ENCODE data around the gene TGFBR2. TPM values are rescaled to one million over a fixed set of nuclear protein-coding genes. Genes with fewer than 3 reads are reported as not detected.
A peak's percentile ranks its signal among the peaks of the same experiment; 100 is the strongest.

TGFBR2 gene
- total RNA-seq, 3 donors from 2014 or later = 205 to 281 (median 243) TPM

GRCh38 chr3:30702828-30703397 is 96.5 kb downstream of the TGFBR2 start:
- DNase-seq (ENCODE audit: low spot score in 2 of 2) = no peak
- no peaks in the 10 kb centered on the region for H3K36me3 ChIP-seq
- H3K9me3 ChIP-seq = no peaks in the 10 kb centered on the region
- no peak overlapping the region for H3K4me3 ChIP-seq
- H3K27me3 ChIP-seq = no peaks in the 10 kb centered on the region
- intact Hi-C loops (cut with DNase I; ENCODE audit: low total_unique reads) = no loop called here
- TF ChIP-seq POLR2AphosphoS5 (IDR thresholded peaks at IDR 0.05) (no peak), POLR2A (IDR thresholded peaks at IDR 0.05) (no peak)
- TF ChIP-seq, protein P1, sequence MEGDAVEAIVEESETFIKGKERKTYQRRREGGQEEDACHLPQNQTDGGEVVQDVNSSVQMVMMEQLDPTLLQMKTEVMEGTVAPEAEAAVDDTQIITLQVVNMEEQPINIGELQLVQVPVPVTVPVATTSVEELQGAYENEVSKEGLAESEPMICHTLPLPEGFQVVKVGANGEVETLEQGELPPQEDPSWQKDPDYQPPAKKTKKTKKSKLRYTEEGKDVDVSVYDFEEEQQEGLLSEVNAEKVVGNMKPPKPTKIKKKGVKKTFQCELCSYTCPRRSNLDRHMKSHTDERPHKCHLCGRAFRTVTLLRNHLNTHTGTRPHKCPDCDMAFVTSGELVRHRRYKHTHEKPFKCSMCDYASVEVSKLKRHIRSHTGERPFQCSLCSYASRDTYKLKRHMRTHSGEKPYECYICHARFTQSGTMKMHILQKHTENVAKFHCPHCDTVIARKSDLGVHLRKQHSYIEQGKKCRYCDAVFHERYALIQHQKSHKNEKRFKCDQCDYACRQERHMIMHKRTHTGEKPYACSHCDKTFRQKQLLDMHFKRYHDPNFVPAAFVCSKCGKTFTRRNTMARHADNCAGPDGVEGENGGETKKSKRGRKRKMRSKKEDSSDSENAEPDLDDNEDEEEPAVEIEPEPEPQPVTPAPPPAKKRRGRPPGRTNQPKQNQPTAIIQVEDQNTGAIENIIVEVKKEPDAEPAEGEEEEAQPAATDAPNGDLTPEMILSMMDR (IDR thresholded peaks at IDR 0.05) = no peak
- no peak overlapping the region for H3K27ac ChIP-seq
- no peaks in the 10 kb centered on the region for H3K4me1 ChIP-seq

DNA sequence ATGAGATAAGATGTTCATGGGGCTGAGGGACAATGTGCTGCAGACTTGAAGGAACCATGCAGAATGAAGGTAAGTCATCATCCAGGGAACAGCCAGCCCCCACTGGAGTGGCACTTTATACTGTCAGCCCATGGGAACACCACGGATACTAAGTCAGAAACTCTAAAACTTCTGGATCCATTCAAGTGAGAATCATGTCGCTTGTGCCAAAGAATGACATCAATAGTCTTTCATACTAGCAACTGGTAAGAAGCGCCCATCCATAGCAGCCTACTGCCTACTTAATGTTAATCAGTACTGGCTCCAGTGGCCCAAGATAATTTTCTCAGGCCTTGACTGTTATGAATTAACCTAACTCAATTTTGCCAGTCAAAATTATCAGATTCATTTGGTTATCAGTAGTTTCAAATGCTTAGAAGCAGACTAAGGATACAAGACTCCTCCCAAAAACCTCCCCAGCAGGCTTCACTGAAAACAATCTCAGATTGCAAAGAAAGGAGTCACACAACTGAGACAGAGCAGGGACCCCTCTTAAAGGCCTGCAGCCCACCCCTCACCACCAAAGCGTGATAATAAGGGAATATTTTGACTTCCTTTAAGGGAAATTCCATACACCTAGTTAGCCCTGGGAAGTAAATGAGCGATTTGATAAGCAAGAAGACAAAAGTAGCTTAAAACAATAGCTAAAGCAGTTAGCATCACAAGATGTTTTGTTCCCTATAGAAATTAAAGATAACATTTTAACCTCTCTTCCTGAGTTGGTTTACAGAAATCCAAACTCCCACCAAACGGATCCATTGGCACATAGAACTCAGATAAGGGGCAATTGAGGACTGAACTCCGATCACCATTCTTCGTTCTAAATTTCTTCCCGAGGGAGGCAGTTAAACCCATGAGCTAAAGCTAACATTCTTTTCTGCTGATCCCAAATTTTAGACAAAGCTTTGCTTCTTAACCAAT is 98.8 kb downstream of the TGFBR2 start:
- Histone ChIP-seq H3K27me3 (no peaks in the 10 kb centered on the region), H3K4me1 (no peaks in the 10 kb centered on the region)
- intact Hi-C loops (cut with DNase I; ENCODE audit: low total_unique reads) = no loop called here

DNA sequence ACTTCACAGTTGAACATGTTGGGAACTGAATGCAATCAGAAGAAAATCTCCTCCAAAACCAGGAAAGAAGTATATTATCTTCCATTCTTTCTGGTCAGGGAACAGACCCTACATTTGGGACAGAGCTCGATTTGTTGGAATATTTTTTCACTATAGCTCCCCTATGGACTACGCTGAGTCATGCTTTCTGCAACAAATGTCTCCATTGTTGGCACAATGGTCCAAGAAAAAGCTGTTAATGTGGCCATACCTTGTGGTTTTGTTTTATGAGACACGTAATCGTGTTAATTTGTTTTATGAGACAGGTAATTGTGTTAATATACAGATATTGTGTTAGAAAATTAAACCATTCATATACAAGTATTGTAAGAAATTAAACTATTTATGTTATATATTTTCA is 101.4 kb downstream of the TGFBR2 start:
- intact Hi-C loops (cut with DNase I; ENCODE audit: low total_unique reads) = no loop called here
- TF ChIP-seq, protein P1 (IDR thresholded peaks at IDR 0.05) = no peak
- TF ChIP-seq POLR2A (IDR thresholded peaks at IDR 0.05) (no peak), POLR2AphosphoS5 (IDR thresholded peaks at IDR 0.05) (no peak)
- no peak for DNase-seq (ENCODE audit: low spot score in 2 of 2)
- H3K27me3 ChIP-seq = no peaks in the 10 kb centered on the region
- no peak overlapping the region for H3K27ac ChIP-seq
- no peak overlapping the region for H3K4me3 ChIP-seq
- no peaks in the 10 kb centered on the region for H3K9me3 ChIP-seq
- no peaks in the 10 kb centered on the region for H3K36me3 ChIP-seq
- H3K4me1 ChIP-seq = no peaks in the 10 kb centered on the region

More for the DNA sequence above, 98.8 kb downstream of the TGFBR2 start:
- TF ChIP-seq, protein P1 (IDR thresholded peaks at IDR 0.05) = no peak
- TF ChIP-seq POLR2A (IDR thresholded peaks at IDR 0.05) = no peak
- TF ChIP-seq POLR2AphosphoS5 (IDR thresholded peaks at IDR 0.05) = no peak
- Histone ChIP-seq H3K36me3 (no peaks in the 10 kb centered on the region), H3K27ac (no peak overlapping the region), H3K9me3 (no peaks in the 10 kb centered on the region), H3K4me3 (no peak overlapping the region)
- DNase-seq (ENCODE audit: low spot score in 2 of 2) = no peak

DNA sequence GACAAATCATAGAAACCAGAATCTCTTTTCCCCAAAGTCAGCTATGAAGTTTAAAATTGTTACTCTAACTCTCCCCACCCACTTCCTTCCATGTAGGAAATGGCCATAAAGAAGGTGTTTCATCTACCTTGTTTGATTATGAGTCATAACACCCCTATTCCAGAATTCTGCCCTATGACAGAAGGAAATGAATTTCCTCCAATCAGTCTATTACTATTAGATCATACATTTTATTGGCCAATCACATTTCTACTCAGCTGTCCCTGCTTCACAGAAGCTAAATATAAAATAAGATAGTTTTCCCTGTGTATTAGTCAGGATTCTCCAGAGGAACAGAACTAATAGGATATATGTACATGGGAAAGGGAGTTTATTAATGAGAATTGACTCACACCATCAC is 102.1 kb downstream of the TGFBR2 start:
- no peak for TF ChIP-seq POLR2A (IDR thresholded peaks at IDR 0.05)
- TF ChIP-seq, protein P1 (IDR thresholded peaks at IDR 0.05) = no peak
- TF ChIP-seq POLR2AphosphoS5 (IDR thresholded peaks at IDR 0.05) = no peak
- Histone ChIP-seq H3K4me3 (no peak overlapping the region), H3K27ac (peak overlapping the region in 1 of 2 donors; percentile 48), H3K4me1 (no peaks in the 10 kb centered on the region), H3K36me3 (no peaks in the 10 kb centered on the region), H3K9me3 (no peaks in the 10 kb centered on the region), H3K27me3 (no peaks in the 10 kb centered on the region)
- no peak for DNase-seq (ENCODE audit: low spot score in 2 of 2)
- intact Hi-C loops (cut with DNase I; ENCODE audit: low total_unique reads) = no loop called here

GRCh38 chr3:30710017-30710416 is 103.6 kb downstream of the TGFBR2 start:
- no peak for DNase-seq (ENCODE audit: low spot score in 2 of 2)
- H3K4me1 ChIP-seq = no peaks in the 10 kb centered on the region
- TF ChIP-seq POLR2A (IDR thresholded peaks at IDR 0.05) (no peak), POLR2AphosphoS5 (IDR thresholded peaks at IDR 0.05) (no peak)
- TF ChIP-seq, protein P1 (IDR thresholded peaks at IDR 0.05) = no peak
- no peaks in the 10 kb centered on the region for H3K36me3 ChIP-seq
- H3K9me3 ChIP-seq = no peaks in the 10 kb centered on the region
- no peak overlapping the region for H3K27ac ChIP-seq
- H3K4me3 ChIP-seq = no peak overlapping the region
- no peaks in the 10 kb centered on the region for H3K27me3 ChIP-seq
- intact Hi-C loops (cut with DNase I; ENCODE audit: low total_unique reads) = no loop called here
